Osteoblast (primary cell): ENCODE results near the gene DISC1. TPM values are rescaled to one million over a fixed set of nuclear protein-coding genes. Genes with fewer than 3 reads are reported as not detected.

Source experiments
- DNase-seq: peaks from one replicate; pipeline ENCODE4 v3.0.0; 2011; ENCODE audit warnings: low spot score, mixed read lengths; ENCODE audit not compliant: insufficient read length; ENCODE audit errors: missing footprints
- H2AFZ ChIP-seq: 2 replicates; pipeline ENCODE4 v1.6.0; 2011; ENCODE audit warnings: mild to moderate bottlenecking, low read length
- H3K27ac ChIP-seq: 2 replicates; pipeline ENCODE4 v1.5.1; 2011; ENCODE audit warnings: mild to moderate bottlenecking, low read depth, low read length, moderate library complexity
- H3K27me3 ChIP-seq: 2 replicates; pipeline ENCODE4 v1.6.0; 2012; ENCODE audit warnings: mild to moderate bottlenecking, control low read depth, inconsistent platforms, low read length, moderate library complexity; ENCODE audit not compliant: insufficient read depth
- H3K36me3 ChIP-seq: 2 replicates; pipeline ENCODE4 v1.5.1; 2011; ENCODE audit warnings: mild to moderate bottlenecking, low read length, control low read depth, moderate library complexity; ENCODE audit not compliant: insufficient read depth
- H3K4me1 ChIP-seq: 2 replicates; pipeline ENCODE4 v1.5.1; 2011; ENCODE audit warnings: mild to moderate bottlenecking, low read length, control low read depth, moderate library complexity; ENCODE audit not compliant: insufficient read depth
- H3K4me2 ChIP-seq: 2 replicates; pipeline ENCODE4 v1.6.0; 2011; ENCODE audit warnings: mild to moderate bottlenecking, low read length; ENCODE audit not compliant: insufficient read depth
- H3K4me3 ChIP-seq: fragments of 200-600 bp; sonication (generic); 3 replicates; pipeline ENCODE4 v1.5.1; 2012; ENCODE audit warnings: mild to moderate bottlenecking, low read length, inconsistent platforms; ENCODE audit not compliant: insufficient read depth
- H3K79me2 ChIP-seq: 2 replicates; pipeline ENCODE4 v1.6.0; 2012; ENCODE audit warnings: mild to moderate bottlenecking, low read length, control low read depth, inconsistent platforms; ENCODE audit not compliant: insufficient read depth
- H3K9me3 ChIP-seq: 2 replicates; pipeline ENCODE4 v1.5.1; 2011; ENCODE audit warnings: low read depth, low read length, control low read depth
- H4K20me1 ChIP-seq: 2 replicates; pipeline ENCODE4 v1.6.0; 2012; ENCODE audit warnings: mild to moderate bottlenecking, low read length, control low read depth; ENCODE audit not compliant: insufficient read depth
- CTCF ChIP-seq: IDR thresholded peaks from 2 replicates; pipeline ENCODE4 v1.5.1; 2011; ENCODE audit warnings: mild to moderate bottlenecking, low read depth, low read length, moderate library complexity; ENCODE audit errors: extremely low read depth
- total RNA-seq: library from RNA; depleted of rRNA; stranded (reverse); fragments of >200 nt; gene quantifications from 2 replicates; pipeline ENCODE4 v1.2.3, GENCODE V29; 2012

Gene DISC1
- total RNA-seq, 1 donor, result 11.9 TPM

DNA sequence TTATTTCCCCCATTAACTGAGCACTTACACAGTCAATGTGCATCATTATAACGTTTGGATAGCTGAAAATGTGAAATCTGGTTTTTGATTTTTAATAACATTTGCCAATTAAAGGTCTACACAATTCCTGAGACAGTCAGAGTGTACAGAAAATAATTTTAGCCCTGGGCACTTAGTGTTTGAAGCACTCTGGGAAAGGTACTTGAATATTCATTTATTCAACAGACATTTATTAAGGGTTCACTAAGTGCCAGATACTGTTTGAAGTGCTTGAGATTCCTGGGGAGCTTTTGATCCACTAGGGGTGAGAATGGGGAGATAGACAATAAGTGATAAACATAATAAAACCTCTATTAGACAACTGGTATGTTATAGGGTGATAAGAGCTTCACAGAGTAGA, 141.8 kb downstream of the DISC1 start:
- H3K79me2 ChIP-seq, result no peaks in the 10 kb centered on the region
- no peaks in the 10 kb centered on the region for H4K20me1 ChIP-seq
- H3K4me2 ChIP-seq, result no peak overlapping the region
- H3K4me1 ChIP-seq, result no peaks in the 10 kb centered on the region
- H3K27me3 ChIP-seq, result no peaks in the 10 kb centered on the region
- H3K36me3 ChIP-seq, result no peaks in the 10 kb centered on the region
- no peaks in the 10 kb centered on the region for H3K9me3 ChIP-seq
- no peak overlapping the region for H2AFZ ChIP-seq
- no peak for TF ChIP-seq CTCF
- no peak for DNase-seq
- H3K4me3 ChIP-seq, result no peak overlapping the region
- no peak overlapping the region for H3K27ac ChIP-seq

DNA sequence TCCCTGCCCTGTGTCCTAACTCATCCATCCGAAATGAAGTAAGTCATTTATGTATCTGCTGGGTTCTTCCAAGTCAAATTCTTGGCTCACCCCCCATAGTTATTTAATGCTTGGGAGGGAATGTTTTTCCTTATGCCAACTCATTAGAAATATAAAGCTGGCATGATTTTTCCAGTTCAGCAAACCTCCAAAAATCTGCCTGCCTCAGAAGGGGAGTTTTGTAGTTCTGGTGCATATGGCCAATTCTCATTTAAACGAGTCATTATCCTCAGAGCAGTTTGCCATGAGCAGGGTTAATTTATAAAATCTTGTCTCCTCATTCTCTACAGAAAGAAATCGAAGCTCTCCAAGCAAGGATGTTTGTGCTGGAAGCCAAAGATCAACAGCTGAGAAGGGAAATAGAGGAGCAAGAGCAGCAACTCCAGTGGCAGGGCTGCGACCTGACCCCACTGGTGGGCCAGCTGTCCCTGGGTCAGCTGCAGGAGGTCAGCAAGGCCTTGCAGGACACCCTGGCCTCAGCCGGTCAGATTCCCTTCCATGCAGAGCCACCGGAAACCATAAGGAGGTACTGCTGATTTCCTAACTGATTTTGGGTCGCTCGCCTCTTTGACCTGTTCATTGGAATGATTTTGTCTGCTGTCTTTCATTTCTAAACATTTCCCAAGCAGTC, 144.1 kb downstream of the DISC1 start:
- H2AFZ ChIP-seq, result no peak overlapping the region
- no peaks in the 10 kb centered on the region for H4K20me1 ChIP-seq
- H3K4me3 ChIP-seq, result no peak overlapping the region
- no peaks in the 10 kb centered on the region for H3K36me3 ChIP-seq
- no peaks in the 10 kb centered on the region for H3K9me3 ChIP-seq
- TF ChIP-seq CTCF, result no peak
- no peaks in the 10 kb centered on the region for H3K4me1 ChIP-seq
- H3K27ac ChIP-seq, result no peak overlapping the region
- no peaks in the 10 kb centered on the region for H3K27me3 ChIP-seq
- DNase-seq, result no peak
- H3K79me2 ChIP-seq, result no peaks in the 10 kb centered on the region
- H3K4me2 ChIP-seq, result no peak overlapping the region

- Histone ChIP-seq H4K20me1 (no peaks in the 10 kb centered on the region), H3K4me1 (peaks cover 4% of the 10 kb centered on the region), H3K36me3 (no peaks in the 10 kb centered on the region), H3K9me3 (no peaks in the 10 kb centered on the region), H2AFZ (no peak overlapping the region), H3K4me3 (no peak overlapping the region), H3K27ac (no peak overlapping the region), H3K79me2 (no peaks in the 10 kb centered on the region), H3K4me2 (no peak overlapping the region), H3K27me3 (no peaks in the 10 kb centered on the region)
- DNase-seq, result no peak
- TF ChIP-seq CTCF, result no peak
Measured at GRCh38 chr1:231774719-231775335, 148.2 kb downstream of the DISC1 start.

GRCh38 chr1:231776010-231776756, 149.6 kb downstream of the DISC1 start:
- no peaks in the 10 kb centered on the region for H3K79me2 ChIP-seq
- H3K4me3 ChIP-seq, result no peak overlapping the region
- DNase-seq, result peak; percentile 75
- H3K27ac ChIP-seq, result no peak overlapping the region
- H3K36me3 ChIP-seq, result no peaks in the 10 kb centered on the region
- TF ChIP-seq CTCF, result no peak
- peaks cover 4% of the 10 kb centered on the region for H3K4me1 ChIP-seq
- H3K4me2 ChIP-seq, result no peak overlapping the region
- H3K9me3 ChIP-seq, result no peaks in the 10 kb centered on the region
- H4K20me1 ChIP-seq, result no peaks in the 10 kb centered on the region
- no peak overlapping the region for H2AFZ ChIP-seq
- no peaks in the 10 kb centered on the region for H3K27me3 ChIP-seq
